GM19238 (cell line): ENCODE results near the gene F7.
"Not testable (repeated sequence)": the region's sequence is repeated elsewhere in the genome, so short reads cannot be mapped to it uniquely, and the experiment has no call there.

Experiments used
- DNase-seq: peaks from one replicate; pipeline ENCODE4 v3.0.0; 2011; ENCODE audit warnings: low spot score; ENCODE audit not compliant: insufficient read length

Gene F7

GRCh38 chr13:113105032-113105920 is at the start of gene F7:
TSS of gene F7 (plus strand) at chr13:113105791. CDS start at chr13:113105842, 51 bp downstream.
- no peak for DNase-seq

- no peak for DNase-seq
These were observed 48.5 kb upstream of the F7 start for GRCh38 chr13:113057084-113057483.

- not testable (repeated sequence) for DNase-seq
These were observed 48.0 kb upstream of the F7 start for GRCh38 chr13:113057559-113057958.

- no peak for DNase-seq
These were observed 47.2 kb upstream of the F7 start for GRCh38 chr13:113058129-113058987.

DNA sequence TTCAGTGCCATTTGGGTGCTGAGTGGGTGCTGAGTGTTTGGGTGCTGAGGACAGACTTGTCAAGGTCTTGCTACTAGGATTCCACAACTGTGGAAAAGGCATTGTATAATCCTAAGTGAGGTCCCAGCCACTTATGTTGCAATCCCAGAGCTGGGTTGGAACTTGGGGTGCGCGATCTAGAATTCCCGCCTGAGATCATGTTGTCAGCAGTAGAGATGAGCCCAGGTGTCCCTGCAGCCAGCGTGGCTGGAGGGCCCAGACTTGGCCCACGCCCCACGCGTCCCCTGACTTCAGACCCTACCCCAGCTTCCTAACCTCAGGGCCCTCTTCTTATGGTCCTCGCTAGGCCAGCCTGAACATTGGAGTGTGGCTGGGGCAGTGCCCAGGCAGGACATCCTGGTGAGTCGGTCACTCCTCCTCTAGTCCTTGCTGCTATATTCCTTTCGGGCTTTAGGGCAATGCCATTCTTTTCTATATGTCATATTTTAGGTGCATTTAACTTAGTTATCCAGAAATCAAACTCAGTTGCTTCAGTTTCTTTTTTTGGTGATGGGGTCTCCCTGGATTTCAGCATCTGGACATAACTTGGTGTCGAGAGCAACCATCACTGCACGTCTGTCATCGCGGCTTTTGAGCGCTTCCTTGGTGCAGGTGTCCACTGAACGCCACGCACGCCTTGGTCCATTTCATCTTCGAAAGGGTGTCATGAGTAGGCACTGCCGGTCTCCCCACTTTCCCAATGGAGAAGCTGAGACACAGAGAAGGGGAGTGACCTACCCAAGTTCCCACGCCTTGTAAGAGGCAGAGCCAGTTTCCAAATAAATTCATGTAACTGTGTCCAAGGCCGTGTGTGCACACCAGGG is 46.4 kb upstream of the F7 start:
- DNase-seq, result no peak

DNA sequence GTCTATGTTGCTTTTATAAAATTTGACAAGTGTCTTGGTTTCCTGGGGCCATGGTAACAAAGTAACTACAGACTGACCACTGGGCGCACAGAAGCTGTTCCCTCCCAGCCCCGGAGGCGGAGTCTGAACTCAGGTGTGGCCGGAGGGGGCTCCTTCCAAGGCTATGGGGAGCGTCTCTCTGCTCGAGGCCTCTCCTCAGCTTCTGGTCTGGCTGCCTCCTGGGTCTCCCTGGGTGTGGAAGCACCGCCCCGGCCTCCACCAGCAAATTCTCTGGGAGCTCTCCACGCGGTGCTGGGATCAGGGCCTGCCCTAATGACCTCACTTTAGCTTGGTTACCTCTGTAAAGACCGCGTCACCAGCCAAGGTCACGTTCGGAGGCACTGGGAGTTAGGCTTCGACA is 45.7 kb upstream of the F7 start:
- no peak for DNase-seq

DNA sequence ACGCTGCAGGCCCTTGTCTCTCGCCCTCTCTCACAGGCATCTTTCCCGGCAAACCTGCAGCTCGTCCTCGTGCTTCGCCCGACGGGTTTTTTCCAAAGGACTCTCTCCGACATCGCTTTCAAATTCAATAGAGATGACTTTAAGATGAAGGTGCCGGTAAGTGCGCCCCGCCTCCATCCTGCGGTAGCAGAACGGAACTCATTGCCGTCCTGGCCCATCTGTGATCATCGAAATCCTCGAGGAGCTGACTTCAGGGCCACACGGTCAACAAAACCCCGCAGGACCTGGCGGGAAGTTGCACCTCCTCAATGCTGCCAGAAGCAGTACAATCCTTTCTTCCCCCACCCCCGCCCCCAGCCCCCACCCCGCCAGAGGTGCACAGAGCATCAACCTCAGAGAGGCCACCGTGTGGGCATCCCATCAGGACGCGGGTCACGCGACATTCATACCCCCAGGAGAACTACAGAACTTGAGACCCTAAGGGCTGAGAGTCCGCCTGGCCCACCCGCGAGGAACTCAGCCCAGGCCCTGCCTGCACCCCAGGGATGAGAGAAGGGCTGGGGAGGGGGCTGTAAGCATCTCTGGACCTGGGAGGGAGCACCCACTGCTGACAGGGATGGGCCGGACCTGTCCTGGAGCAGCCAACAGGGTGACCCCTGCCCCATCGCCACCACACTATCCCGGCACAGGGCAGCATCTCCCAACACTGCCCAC is 44.9 kb upstream of the F7 start:
- DNase-seq, result no peak

DNA sequence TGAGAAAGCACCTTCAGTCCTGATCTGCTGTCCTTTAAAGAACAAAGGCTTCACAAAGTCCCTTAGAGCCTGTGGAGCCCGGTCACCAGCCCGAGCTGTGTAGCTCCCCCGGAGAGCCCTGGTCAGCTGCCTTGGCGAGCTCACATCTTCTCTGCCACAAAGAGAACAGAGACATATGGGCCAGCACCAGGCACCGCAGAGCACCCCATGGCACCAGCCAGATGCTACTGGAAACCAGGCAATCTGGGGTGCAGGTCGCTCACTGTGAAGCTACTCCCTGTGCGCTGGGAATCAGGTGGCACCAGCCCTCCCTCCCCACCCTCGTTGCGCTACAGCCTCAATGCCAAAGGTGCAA is 44.3 kb upstream of the F7 start:
- no peak for DNase-seq

- DNase-seq, result no peak
These were observed 43.7 kb upstream of the F7 start for GRCh38 chr13:113061796-113062425.

DNA sequence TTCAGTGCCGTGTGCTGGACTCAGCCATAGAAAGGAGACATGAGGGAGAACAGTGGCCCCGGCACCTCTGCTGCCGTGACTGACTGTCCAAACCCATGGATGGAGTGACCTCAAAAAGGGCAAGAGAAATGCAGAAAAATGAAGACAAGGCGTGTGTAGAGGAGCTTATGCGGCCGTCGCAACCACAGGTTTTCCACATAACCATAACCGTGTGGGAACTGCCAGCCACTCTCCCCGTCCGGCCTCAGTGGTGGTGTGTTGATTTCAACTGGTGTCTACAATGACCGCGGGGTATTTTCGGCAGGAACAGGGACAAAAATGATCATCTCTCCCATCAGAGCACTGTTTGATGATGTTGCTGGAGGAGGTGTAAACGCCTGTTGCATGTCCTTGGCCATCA is 42.9 kb upstream of the F7 start:
- DNase-seq, result no peak

- DNase-seq, result no peak
These were observed 42.5 kb upstream of the F7 start for GRCh38 chr13:113063091-113063491.

DNA sequence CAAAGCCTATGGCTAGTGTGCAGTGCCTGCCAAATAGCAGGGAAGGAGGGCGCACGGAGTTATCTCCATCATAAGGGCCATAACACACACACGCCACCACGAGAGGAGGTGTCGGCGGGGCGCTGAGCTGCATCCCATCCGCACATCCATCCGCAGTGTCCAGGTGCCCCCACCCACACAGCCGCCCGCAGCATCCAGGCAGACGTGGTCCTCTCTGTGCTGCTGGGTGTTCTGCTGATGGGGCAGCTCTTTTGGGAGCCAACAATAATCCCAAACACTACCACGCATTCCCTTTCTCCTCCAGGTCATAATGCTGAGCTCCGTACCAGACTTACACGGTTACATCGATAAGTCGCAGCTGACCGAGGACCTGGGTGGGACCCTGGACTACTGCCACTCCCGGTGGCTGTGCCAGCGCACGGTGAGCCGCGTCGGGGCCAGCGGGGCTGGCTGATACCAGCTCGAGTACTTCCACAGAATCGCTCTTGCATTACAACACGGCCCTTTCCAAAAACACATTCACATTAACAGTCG is 41.5 kb upstream of the F7 start:
- no peak for DNase-seq

GRCh38 chr13:113064534-113065405 is 40.8 kb upstream of the F7 start:
- DNase-seq, result no peak

DNA sequence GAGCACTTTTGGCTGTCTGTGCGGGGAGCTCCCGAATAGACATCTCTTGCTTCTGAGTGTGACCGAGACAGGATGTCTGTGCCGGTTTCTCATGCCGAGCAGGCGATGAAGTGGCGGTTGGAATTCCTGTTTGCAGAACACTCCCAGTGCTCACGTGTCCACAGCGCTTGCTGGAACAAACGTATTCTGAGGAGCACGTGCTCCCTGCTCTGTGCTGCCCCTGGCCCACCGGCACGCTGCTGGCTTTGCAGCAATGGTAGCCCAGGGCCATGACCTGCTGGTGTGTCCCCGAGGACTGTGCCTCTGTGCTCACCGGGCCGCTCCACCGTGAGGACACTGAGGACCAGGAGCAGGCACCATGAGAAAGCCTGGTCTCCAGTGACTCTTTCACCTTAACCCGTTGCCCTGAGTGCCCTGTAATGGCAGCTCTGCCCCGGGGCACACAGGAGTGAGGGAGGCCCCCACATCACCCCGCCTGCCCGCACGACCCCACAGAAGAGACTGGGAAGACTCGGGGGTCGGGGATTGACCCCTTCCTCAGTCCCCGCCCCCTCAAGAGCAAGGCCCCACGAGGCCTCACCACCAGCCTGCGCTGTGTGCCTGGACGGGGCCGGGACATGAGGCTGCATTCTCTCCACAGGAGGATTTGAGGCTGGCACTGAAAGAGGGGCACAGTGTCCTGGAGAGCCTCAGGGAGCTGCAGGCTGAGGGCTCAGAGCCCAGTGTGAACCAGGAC is 40.0 kb upstream of the F7 start:
- no peak for DNase-seq

GRCh38 chr13:113066142-113066455 is 39.5 kb upstream of the F7 start:
- DNase-seq, result no peak

DNA sequence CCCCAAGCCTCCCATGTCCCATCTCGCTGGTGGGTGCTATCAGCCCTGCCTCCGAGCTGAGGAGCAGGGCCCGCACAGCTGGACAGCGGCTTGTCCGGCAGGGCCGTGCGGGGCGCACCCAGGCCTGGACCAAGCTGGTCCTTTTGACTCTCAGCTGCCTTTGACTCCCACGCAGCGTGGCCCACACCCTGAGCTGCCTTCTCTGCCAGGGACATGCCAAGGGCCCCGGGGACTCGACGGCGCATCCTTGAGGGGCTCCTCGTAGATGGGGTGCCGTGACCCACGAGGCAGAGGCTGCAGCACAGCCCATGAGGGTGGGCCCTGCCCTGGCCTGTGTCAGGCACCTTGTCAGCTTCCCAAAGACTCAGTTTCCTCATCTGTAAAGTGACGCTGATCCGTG is 38.8 kb upstream of the F7 start:
- DNase-seq, result no peak

- no peak for DNase-seq
These were observed 35.5 kb upstream of the F7 start for GRCh38 chr13:113069861-113070805.

- no peak for DNase-seq
These were observed 34.7 kb upstream of the F7 start for GRCh38 chr13:113070855-113071254.
